AG04449 (cell line): Measurements from ENCODE around the gene FOXRED1.

Experiments
- CTCF ChIA-PET: fragments of 350-600 bp; formaldehyde crosslinking; extraction: SDS; loops from one replicate; lab custom pipeline; 2021; ENCODE audit warnings: antibody characterized with exemption; lab: Yijun Ruan, JAX
- POLR2A ChIA-PET: fragments of 400-600, 350-600 bp; formaldehyde crosslinking; extraction: SDS; loops from one replicate; lab custom pipeline; 2020; ENCODE audit warnings: antibody characterized with exemption, inconsistent platforms; lab: Yijun Ruan, JAX
- DNase-seq: peaks from one replicate; pipeline ENCODE4 v3.0.0-alpha.2; 2010; ENCODE audit warnings: low read depth, low spot score
- H3K4me3 ChIP-seq: 2 replicates; pipeline ENCODE4 v1.5.1; 2011; ENCODE audit warnings: low read depth, mild to moderate bottlenecking, control low read depth, low read length
- CTCF ChIP-seq: IDR thresholded peaks from one replicate; pipeline ENCODE4 v1.5.1; 2011; ENCODE audit warnings: mild to moderate bottlenecking, moderate library complexity, low read length, control low read depth, inconsistent platforms; ENCODE audit not compliant: insufficient read depth; ENCODE audit errors: missing control alignments

Gene FOXRED1

GRCh38 chr11:126229858-126230540 is 39.0 kb upstream of the FOXRED1 start:
- CTCF ChIA-PET = interaction anchor here (1.0 to 1.2 kb wide), 2 partner anchors 8 to 16 kb away, joined by 3 read pairs; no protein-coding TSS in a partner anchor
- no peak overlapping the region for H3K4me3 ChIP-seq
- no peak for TF ChIP-seq CTCF
- no peak for DNase-seq
- POLR2A ChIA-PET = no interaction called here

GRCh38 chr11:126231725-126232459 is 37.1 kb upstream of the FOXRED1 start:
- ChIA-PET POLR2A (interaction anchor here (0.6 to 1.1 kb wide), 2 partner anchors 12 to 20 kb away, joined by 3 to 4 read pairs; partner anchors contain the start of genes FAM118B and RPUSD4), CTCF (no interaction called here)
- no peak for DNase-seq
- no peak overlapping the region for H3K4me3 ChIP-seq
- no peak for TF ChIP-seq CTCF

GRCh38 chr11:126232683-126233082 is 36.3 kb upstream of the FOXRED1 start:
- DNase-seq = no peak
- no peak for TF ChIP-seq CTCF

GRCh38 chr11:126233391-126233790 is 35.6 kb upstream of the FOXRED1 start:
- CTCF ChIA-PET = no interaction called here
- no peak for TF ChIP-seq CTCF
- DNase-seq = no peak
- H3K4me3 ChIP-seq = no peak overlapping the region
- POLR2A ChIA-PET = no interaction called here

More at GRCh38 chr11:126232683-126233082, 36.3 kb upstream of the FOXRED1 start:
- H3K4me3 ChIP-seq = no peak overlapping the region
- ChIA-PET POLR2A (no interaction called here), CTCF (no interaction called here)

GRCh38 chr11:126246636-126247035 is 22.3 kb upstream of the FOXRED1 start:
- no peak overlapping the region for H3K4me3 ChIP-seq
- CTCF ChIA-PET = interaction anchor here (0.9 kb wide), 1 partner anchor 17 kb away, joined by 3 read pairs; no protein-coding TSS in a partner anchor
- POLR2A ChIA-PET = no interaction called here
- no peak for DNase-seq
- no peak for TF ChIP-seq CTCF

- POLR2A ChIA-PET = no interaction called here
- CTCF ChIA-PET = no interaction called here
- no peak for DNase-seq
- TF ChIP-seq CTCF = no peak
- no peak overlapping the region for H3K4me3 ChIP-seq
These were observed 15.7 kb upstream of the FOXRED1 start for GRCh38 chr11:126253265-126253664.
